ENCODE results near the gene ADNP2.
A peak's percentile ranks its signal among the peaks of the same experiment; 100 is the strongest.

GRCh38 chr18:80159713-80160636, 50.9 kb downstream of the ADNP2 start:
- peak; percentile 71 to 83 for TF ChIP-seq CTCF (conservative IDR thresholded peaks at IDR 0.05; ENCODE audit: low read depth in 2 of 2)
- TF ChIP-seq EZH2 (IDR thresholded peaks at IDR 0.05; ENCODE audit: low read depth, unreplicated experiment): no peak
- TF ChIP-seq ZNF462 (CRISPR knock-in tag; IDR thresholded peaks at IDR 0.05): no peak
- TF ChIP-seq POLR2AphosphoS5 (IDR thresholded peaks at IDR 0.05; ENCODE audit: low read depth): 0 out of 2 replicates have a peak, but pooled peaks have one; percentile 33

All from GM23338 (cell line).